PC-9 (cell line): ENCODE results near the gene APOM.

Experiments
- EZH2 ChIP-seq: fragments of 200-600 bp; sonication (generic); IDR thresholded peaks from 2 replicates; pipeline ENCODE4 v1.8.0; 2017; ENCODE audit warnings: antibody characterized with exemption, low read depth
- TF ChIP-seq, protein P1 (sequence below): fragments of 200-600 bp; sonication (generic); conservative IDR thresholded peaks from 2 replicates; pipeline ENCODE4 v1.6.1; 2017; ENCODE audit warnings: mixed run types, antibody characterized with exemption, mild to moderate bottlenecking, moderate library complexity

GRCh38 chr6:31634969-31635575 lies 20.6 kb upstream of the APOM start:
- TF ChIP-seq, protein P1, sequence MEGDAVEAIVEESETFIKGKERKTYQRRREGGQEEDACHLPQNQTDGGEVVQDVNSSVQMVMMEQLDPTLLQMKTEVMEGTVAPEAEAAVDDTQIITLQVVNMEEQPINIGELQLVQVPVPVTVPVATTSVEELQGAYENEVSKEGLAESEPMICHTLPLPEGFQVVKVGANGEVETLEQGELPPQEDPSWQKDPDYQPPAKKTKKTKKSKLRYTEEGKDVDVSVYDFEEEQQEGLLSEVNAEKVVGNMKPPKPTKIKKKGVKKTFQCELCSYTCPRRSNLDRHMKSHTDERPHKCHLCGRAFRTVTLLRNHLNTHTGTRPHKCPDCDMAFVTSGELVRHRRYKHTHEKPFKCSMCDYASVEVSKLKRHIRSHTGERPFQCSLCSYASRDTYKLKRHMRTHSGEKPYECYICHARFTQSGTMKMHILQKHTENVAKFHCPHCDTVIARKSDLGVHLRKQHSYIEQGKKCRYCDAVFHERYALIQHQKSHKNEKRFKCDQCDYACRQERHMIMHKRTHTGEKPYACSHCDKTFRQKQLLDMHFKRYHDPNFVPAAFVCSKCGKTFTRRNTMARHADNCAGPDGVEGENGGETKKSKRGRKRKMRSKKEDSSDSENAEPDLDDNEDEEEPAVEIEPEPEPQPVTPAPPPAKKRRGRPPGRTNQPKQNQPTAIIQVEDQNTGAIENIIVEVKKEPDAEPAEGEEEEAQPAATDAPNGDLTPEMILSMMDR: no peak
- TF ChIP-seq EZH2: no peak
